Measurements from ENCODE around the gene DLEC1.

DLEC1 gene

GRCh38 chr3:38164952-38165721 is 126.1 kb downstream of the DLEC1 start, which contains the start of gene OXSR1:
OXSR1 (plus strand) TSS chr3:38165537; CDS start chr3:38165877, 340 bp downstream.
- peak; percentile 93 to 97 for DNase-seq

DNA sequence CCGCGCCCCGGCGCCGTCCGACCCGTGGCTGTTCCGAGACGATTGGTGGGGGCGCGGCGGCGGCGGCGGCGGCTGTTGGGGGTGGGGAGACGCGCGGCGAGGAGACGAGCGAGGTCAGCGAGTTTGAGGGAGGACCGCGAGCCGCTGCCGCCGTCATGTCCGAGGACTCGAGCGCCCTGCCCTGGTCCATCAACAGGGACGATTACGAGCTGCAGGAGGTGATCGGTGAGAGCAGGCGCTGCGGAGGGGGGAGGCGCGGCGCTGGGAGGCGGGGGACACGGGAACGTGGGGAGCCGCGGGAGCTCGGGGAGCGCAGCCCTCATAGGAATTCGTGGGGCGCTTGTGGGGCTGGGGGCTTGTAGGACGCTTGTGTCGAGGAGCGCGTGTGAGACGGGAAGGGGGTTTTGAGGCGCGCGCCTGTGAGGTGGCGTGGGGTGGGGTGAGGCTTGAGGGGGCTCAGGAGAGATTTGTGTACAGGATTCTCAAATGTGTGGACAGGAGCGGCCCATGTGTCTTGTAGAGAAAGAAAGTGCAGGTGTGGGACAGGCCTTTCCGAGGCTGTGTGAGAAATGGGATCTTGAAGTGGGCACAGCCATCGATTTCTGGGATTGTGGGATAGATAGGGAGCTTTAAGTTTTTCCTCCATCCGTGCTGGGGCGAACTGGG is 126.8 kb downstream of the DLEC1 start:
- DNase-seq = peak in 1 of 2 experiments; percentile 34

DNA sequence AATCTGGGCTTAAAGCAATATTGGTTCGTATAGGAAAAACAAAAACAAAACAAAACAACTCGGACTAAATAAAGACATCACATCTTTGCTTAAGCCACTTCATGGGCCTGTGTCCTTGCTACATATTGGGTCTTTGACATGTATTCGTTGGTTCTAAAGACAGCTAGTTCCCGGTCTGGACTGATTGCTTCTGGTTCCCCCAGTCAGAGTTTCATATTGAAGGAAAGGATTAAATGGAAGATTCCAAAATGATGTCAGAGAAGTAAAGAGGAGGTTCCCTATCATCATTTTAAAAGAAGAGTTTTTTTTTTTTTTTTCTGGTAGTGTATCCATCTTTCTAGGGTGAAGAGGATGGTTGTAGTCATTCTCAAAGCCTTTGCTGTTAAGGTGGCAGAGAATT is 128.6 kb downstream of the DLEC1 start:
- no peak for DNase-seq

GRCh38 chr3:38168151-38169026 is 129.4 kb downstream of the DLEC1 start:
- DNase-seq = no peak

- no peak for DNase-seq
These were observed 130.0 kb downstream of the DLEC1 start for GRCh38 chr3:38169027-38169317.

- DNase-seq = no peak
These were observed 131.7 kb downstream of the DLEC1 start for GRCh38 chr3:38170722-38171121.

DNA sequence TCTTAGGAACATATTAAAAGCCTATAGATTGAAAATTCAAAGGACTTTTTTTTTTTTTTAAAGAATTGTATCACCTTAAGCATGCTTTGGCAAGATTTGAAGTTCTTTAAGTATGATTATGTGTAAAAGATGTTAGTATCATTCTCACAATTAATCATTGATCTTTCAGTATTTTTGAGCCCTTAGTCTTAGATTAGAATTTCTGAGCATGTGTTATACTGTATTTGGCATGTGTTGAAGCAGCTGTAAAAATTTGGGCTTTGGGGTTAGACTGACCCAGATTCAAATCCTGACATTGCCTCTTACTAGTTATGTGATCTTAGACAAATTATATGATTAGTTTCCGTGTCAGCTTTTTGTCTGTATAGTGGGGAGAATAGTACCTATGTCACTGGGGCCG is 132.6 kb downstream of the DLEC1 start:
- DNase-seq = no peak
